Panc1 (cell line): ENCODE results near the gene ANTXR2. TPM values are rescaled to one million over a fixed set of nuclear protein-coding genes. Genes with fewer than 3 reads are reported as not detected.

Experiments used
- ATAC-seq: fragments of 200-7000 bp; cut with Tn5 transposase; 2 replicates; pipeline ENCODE4 v1.9.1; 2020; ENCODE audit warnings: mild to moderate bottlenecking, moderate library complexity
- BruUV-seq: library from RNA; stranded (reverse); fragments of 400-500 nt; replicated peaks from 2 replicates; lab custom pipeline; 2021; lab: Mats Ljungman, UMichigan
- CTCF ChIA-PET: fragments of 300-600 bp; sonication (Branson Sonifier 250); formaldehyde crosslinking; loops from one replicate; lab custom pipeline; 2022; ENCODE audit warnings: antibody characterized with exemption; lab: Charles Lee
- POLR2A ChIA-PET: fragments of 300-600 bp; sonication (Branson Sonifier 250); formaldehyde crosslinking; loops from one replicate; lab custom pipeline; 2022; ENCODE audit warnings: antibody characterized with exemption; lab: Charles Lee
- DNase-seq: peaks from one replicate; pipeline ENCODE4 v3.0.0-alpha.2; 2010; ENCODE audit warnings: low read depth, low spot score
- H3K27ac ChIP-seq: 2 replicates; pipeline ENCODE4 v1.5.1; 2011; ENCODE audit warnings: mild to moderate bottlenecking, low read length, inconsistent platforms
- H3K27me3 ChIP-seq: fragments of 200-500 bp; sonication (Bioruptor generic); 2 replicates; pipeline ENCODE4 v1.6.0; 2014; ENCODE audit warnings: low read length, inconsistent platforms; ENCODE audit not compliant: control insufficient read depth, insufficient read depth
- H3K36me3 ChIP-seq: fragments of 200-500 bp; sonication (Bioruptor generic); 2 replicates; pipeline ENCODE4 v1.5.1; 2014; ENCODE audit warnings: inconsistent platforms, mild to moderate bottlenecking, low read length, moderate library complexity; ENCODE audit not compliant: control insufficient read depth, insufficient read depth
- H3K4me1 ChIP-seq: 2 replicates; pipeline ENCODE4 v1.5.1; 2011; ENCODE audit warnings: inconsistent platforms, mild to moderate bottlenecking, low read length, moderate library complexity; ENCODE audit not compliant: control insufficient read depth, insufficient read depth
- H3K4me3 ChIP-seq, 2 experiments: 2 replicates each; pipeline ENCODE4 v1.5.1; 2011 to 2012; ENCODE audit warnings: low read depth in 2 of 2, low read length in 2 of 2, mild to moderate bottlenecking in 2 of 2, inconsistent platforms in 1 of 2, moderate library complexity in 1 of 2
- H3K9me3 ChIP-seq: fragments of 200-500 bp; sonication (Bioruptor generic); 2 replicates; pipeline ENCODE4 v1.5.1; 2014; ENCODE audit warnings: low read depth, mild to moderate bottlenecking, inconsistent platforms, low read length, moderate library complexity; ENCODE audit not compliant: control insufficient read depth, insufficient read depth
- CTCF ChIP-seq: fragments of 450-650 bp; IDR thresholded peaks from 2 replicates; pipeline ENCODE4 v1.5.1; 2017; ENCODE audit warnings: mild to moderate bottlenecking
- POLR2AphosphoS5 ChIP-seq: IDR thresholded peaks from 2 replicates; pipeline ENCODE4 v1.6.1; 2012; ENCODE audit warnings: mild to moderate bottlenecking, low read depth, low read length, moderate library complexity
- REST ChIP-seq, 2 experiments: IDR thresholded peaks; 2 replicates each; pipeline ENCODE4 v1.6.1; 2011 to 2012; ENCODE audit warnings: low read depth in 2 of 2, control low read depth in 1 of 2, low read length in 1 of 2, mild to moderate bottlenecking in 1 of 2, moderate library complexity in 1 of 2; ENCODE audit not compliant: insufficient read depth in 1 of 2
- SIN3A ChIP-seq: IDR thresholded peaks from 2 replicates; pipeline ENCODE4 v1.6.1; 2012; ENCODE audit warnings: low read depth, mild to moderate bottlenecking, low read length, moderate library complexity, borderline replicate concordance; ENCODE audit not compliant: insufficient read depth
- TCF7L2 ChIP-seq: IDR thresholded peaks from 2 replicates; pipeline ENCODE4 v1.6.1; 2011; ENCODE audit warnings: mild to moderate bottlenecking, low read depth, low read length, inconsistent platforms
- in situ Hi-C: cut with HindIII; loops from 2 replicates; pipeline ENCODE4 v1.10.0; 2016; ENCODE audit warnings: low sequenced_read_pairs, low pct_unique_long_range_greater_than_20kb
- intact Hi-C: fragments of 100-400 bp; cut with micrococcal nuclease; formaldehyde crosslinking; loops from one replicate; pipeline ENCODE4 v1.10.0; 2022; ENCODE audit not compliant: unreplicated experiment
- total RNA-seq: library from RNA; stranded (reverse); gene quantifications from one replicate; pipeline ENCODE4 v1.2.1, GENCODE V29; 2021; ENCODE audit not compliant: unreplicated experiment

ANTXR2 gene
- total RNA-seq, 1 experiment from 2014 or later, result 27.8 TPM

- Histone ChIP-seq H3K9me3 (no peaks in the 10 kb centered on the region), H3K4me3 (no peak overlapping the region), H3K27me3 (no peaks in the 10 kb centered on the region), H3K4me1 (no peaks in the 10 kb centered on the region), H3K27ac (no peak overlapping the region), H3K36me3 (no peaks in the 10 kb centered on the region)
- ATAC-seq (no peak), DNase-seq (no peak)
- CTCF ChIA-PET, result no interaction called here
- POLR2A ChIA-PET, result no interaction called here
- in situ Hi-C loops, result no loop called here
- no TSS peak for BruUV-seq
- intact Hi-C loops, result no loop called here
- TF ChIP-seq CTCF, result no peak
Observed at GRCh38 chr4:79922011-79922410, 151.0 kb downstream of the ANTXR2 start.

- ChIA-PET CTCF (no interaction called here), POLR2A (no interaction called here)
- no TSS peak for BruUV-seq
- ATAC-seq, result no peak
- no peaks in the 10 kb centered on the region for H3K4me1 ChIP-seq
- H3K27me3 ChIP-seq, result no peaks in the 10 kb centered on the region
- no peaks in the 10 kb centered on the region for H3K9me3 ChIP-seq
- in situ Hi-C loops, result no loop called here
- no peak overlapping the region for H3K27ac ChIP-seq
- H3K4me3 ChIP-seq, result no peak overlapping the region
- TF ChIP-seq TCF7L2, result no peak
- TF ChIP-seq POLR2AphosphoS5, result no peak
- no peak for TF ChIP-seq SIN3A
- no peak for TF ChIP-seq REST (IDR thresholded peaks at IDR 0.05; ENCODE audit: insufficient read depth in 1 of 2, low read depth in 2 of 2, low read length in 1 of 2)
- no peak for TF ChIP-seq CTCF
- no peak for DNase-seq
- intact Hi-C loops, result no loop called here
- no peaks in the 10 kb centered on the region for H3K36me3 ChIP-seq
Observed at GRCh38 chr4:79920163-79920853, 152.7 kb downstream of the ANTXR2 start.
